Spleen (tissue), 7 donors: ENCODE data around the gene BTN3A1.

Experiments
- POLR2AphosphoS5 ChIP-seq, 3 donors: sonication (generic); formaldehyde crosslinking; IDR thresholded peaks; one replicate each; pipeline ENCODE4 v1.5.1; 2017; ENCODE audit warnings: antibody characterized with exemption in 3 of 3
- TF ChIP-seq, protein P1 (sequence below), 11 experiments: fragments of 200-600 bp in 7 of 11; fragments of 450-650 bp in 4 of 11; sonication (generic) in 4 of 11; IDR thresholded peaks in 8 of 11; conservative IDR thresholded peaks in 3 of 11; 1 replicate in 7 of 11; 2 replicates in 4 of 11; pipeline versions ENCODE4 v1.4.0 to v1.8.0; 2016 to 2021; ENCODE audit warnings: antibody characterized with exemption in 11 of 11, inconsistent platforms in 4 of 11, mild to moderate bottlenecking in 1 of 11
- donor health status: DM: no; HTN: no; CAD: no; lungs with moderate emphysema.
- donor health status: DM: no; HTN: no; CAD: no.
- donor health status: DM: no; HTN: no; CAD: no.

GRCh38 chr6:26457264-26457805 is 55.3 kb downstream of the BTN3A1 start:
- TF ChIP-seq, protein P1, sequence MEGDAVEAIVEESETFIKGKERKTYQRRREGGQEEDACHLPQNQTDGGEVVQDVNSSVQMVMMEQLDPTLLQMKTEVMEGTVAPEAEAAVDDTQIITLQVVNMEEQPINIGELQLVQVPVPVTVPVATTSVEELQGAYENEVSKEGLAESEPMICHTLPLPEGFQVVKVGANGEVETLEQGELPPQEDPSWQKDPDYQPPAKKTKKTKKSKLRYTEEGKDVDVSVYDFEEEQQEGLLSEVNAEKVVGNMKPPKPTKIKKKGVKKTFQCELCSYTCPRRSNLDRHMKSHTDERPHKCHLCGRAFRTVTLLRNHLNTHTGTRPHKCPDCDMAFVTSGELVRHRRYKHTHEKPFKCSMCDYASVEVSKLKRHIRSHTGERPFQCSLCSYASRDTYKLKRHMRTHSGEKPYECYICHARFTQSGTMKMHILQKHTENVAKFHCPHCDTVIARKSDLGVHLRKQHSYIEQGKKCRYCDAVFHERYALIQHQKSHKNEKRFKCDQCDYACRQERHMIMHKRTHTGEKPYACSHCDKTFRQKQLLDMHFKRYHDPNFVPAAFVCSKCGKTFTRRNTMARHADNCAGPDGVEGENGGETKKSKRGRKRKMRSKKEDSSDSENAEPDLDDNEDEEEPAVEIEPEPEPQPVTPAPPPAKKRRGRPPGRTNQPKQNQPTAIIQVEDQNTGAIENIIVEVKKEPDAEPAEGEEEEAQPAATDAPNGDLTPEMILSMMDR (IDR thresholded peaks at IDR 0.05 in 8 of 11, conservative IDR thresholded peaks at IDR 0.05 in 3 of 11), result no peak
- peak in 1 of 3 donors; percentile 20 for TF ChIP-seq POLR2AphosphoS5 (IDR thresholded peaks at IDR 0.05)
